GM18861 (cell line): ENCODE results near the gene TNKS1BP1.
"Not testable (repeated sequence)": the region's sequence is repeated elsewhere in the genome, so short reads cannot be mapped to it uniquely, and the experiment has no call there.

Source experiments
- ATAC-seq: cut with Tn5 transposase; IDR thresholded peaks from one replicate; pipeline ENCODE4 v1.9.1; 2021; ENCODE audit not compliant: unreplicated experiment

Gene TNKS1BP1

DNA sequence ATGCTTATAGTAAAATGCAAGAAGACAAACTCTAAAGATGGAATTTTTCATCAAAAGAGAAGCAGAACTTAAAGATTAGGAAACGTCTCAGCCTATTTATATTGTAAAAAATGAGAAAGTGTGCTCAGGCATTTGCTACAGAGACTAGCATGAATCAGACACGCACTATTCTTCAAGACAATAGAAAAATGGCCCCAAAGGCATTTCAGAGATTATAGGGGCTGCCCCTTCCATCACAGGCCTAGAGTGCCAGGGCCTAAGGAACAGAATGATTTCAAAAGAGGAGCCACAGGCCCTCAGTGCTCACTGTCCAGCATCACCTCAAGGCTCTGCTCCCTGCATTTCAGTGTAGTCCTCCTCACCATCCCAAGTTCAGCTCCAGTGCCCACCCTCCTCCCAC lies 27.5 kb downstream of the TNKS1BP1 start:
- ATAC-seq, result no peak

DNA sequence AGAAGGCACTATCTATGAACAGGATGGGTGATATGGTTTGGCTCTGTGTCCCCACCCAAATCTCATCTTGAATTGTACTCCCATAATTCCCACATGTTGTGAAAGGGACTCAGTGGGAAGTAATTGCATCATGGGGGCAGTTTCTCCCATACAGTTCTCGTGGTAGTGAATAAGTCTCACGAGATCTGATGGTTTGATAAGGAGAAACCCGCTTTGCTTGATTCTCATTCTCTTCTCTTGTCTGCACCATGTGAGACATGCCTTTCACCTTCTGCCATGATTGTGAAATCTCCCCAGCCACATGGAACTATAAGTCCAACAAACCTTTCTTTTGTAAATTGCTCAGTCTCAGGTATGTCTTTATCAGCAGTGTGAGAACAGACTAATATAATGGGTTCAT lies 28.5 kb downstream of the TNKS1BP1 start:
- not testable (repeated sequence) for ATAC-seq

DNA sequence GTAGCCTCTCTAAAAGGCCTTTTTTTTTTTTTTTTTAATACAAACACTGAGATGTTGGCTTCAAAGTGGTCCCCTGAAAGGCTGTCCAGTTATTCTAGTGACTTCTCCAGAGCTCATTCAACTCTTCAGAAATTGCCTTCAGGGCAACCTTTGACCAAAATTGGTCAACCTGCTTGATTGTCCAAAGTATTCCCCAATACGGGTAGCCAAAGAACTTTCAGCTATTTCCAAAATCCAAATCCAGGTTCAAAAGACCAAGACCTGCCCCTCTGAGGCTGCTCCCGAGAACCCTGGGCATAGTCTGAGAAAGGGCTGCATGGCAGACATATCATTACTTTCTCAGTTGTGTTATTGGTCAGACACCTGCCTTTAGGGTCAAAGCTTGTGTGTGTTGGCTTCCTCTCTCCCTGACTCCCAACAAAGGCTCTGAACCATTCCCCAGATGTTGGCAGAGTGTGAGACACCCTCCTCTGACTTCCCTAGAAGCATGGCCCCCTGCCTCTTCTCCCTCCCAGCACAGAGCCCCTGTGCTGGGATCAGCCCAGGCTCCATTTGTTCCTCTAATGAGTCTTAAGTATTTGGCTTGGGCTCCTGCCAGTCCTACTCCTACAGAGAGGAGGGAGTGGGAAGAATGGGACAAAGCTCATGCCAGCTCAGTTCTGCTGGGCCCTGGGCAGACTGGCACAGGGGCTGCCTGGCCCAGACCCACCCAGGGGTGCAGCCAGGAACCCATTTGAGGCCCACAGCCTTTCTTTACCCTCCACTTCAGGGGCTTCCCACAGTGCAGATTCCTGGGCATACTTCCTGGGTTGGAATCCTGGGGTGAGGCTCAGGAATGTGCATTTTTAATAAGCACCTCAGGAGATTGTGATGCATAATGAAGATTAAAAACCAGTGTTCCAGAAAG lies 30.3 kb downstream of the TNKS1BP1 start:
- ATAC-seq, result no peak

DNA sequence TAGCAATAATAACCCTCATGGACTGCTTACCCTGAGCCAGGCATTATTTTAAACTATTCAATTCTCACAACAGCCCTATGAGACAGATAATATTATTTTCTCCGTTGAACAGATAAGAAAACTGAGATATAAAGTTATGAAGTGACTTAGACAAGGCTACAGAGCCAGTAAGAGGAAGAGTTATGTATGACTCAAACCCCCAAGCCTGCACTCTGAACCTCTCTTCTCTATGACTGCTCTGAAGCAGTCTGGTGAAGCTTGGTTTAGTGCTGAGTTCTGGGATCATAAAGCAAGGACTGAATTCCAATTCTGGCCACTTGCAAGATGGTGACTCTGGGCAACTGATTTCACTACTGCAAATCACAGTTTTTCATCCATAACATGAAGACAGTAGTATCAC lies 34.5 kb downstream of the TNKS1BP1 start:
- ATAC-seq, result no peak

DNA sequence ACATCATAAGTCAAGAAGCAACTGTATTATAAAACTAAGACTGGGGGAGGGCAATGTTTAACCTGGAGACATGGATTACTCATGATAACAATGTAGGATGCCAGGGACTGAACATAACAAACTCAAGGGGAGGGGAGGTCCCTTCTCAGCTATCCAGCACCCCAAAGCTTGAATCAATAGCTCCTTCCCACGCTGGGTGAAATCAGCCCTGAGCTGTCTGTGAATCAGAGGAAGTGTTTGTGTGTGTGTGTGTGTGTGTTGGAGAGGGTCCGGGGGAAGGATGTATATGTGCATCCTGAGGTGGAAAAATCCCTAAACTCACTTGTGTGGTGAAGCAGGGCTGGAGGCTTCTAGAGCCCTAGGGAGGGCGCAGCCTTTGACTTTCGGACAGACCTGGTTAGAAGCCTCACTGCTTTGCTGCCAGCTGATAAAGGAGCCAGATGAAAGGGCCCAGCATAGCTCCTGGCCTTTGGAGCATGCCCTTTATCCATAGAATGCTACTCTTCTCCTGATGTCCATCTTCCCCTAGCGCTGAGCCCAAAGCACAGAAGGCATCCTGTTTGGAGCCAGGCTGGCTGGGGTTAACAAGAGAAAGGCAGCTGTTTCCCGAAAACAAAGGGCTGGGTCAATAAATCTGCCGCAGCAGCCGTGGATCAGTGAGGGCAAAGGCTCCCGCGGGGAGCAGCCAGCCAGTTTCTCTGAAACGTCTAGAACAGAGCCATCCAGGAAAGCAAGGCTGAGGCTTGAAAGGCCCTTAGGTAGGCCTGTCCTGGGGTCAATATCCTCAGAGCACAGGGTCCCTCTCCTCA lies 35.8 kb downstream of the TNKS1BP1 start:
- no peak for ATAC-seq

DNA sequence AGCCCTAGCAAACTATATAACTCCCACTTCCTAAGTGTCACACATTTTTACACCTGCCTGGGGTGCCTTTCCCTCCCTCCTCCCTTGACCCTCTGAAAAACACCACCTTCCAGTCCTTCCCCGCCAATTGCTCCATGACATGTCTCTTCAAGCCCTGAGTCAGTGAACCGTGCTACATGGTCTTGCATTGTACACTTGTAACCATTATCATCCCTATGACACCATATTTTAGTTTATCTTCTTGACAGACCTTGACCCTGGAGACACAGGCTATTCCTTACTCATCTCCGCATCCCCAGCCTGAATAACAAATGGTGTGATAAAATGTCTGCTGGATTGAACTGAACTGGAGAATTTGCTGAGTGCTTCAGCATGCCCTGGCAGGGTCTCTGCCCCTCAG lies 36.9 kb downstream of the TNKS1BP1 start:
- ATAC-seq, result no peak

DNA sequence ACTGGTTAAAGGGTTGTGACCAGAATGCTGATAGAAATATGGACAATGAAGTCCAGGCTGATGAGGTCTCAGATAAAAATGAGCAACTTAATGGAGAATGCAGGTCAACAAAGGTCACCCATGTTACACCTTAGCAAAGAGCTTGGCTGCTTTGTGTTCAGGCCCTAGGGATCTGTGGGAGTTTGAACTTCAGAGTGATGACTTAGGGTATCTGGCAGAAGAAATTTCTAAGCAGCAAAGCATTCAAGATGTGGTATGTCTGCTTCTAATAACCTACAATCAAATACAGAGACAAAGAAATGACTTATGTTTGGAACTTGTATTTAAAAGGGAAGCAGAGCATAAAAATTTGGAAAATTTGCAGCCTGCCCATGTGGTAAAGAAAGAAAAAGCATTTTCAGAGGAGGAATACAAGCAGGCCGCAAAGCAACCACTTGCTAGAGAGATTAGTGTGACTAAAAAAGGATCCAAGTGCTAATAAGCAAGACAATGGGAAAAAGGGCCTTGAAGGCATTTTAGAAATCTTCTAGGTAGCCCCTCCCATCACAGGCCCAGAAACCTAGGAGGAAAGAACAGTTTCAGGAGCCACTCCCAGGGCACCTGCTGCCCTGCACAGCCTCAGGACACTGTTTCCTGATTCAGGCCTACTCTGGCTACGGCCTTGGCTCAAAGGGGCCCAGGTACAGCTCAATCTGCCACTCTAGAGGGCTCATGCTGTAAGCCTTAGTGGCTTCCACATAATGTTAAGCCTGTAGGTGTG lies 41.3 kb downstream of the TNKS1BP1 start:
- no peak for ATAC-seq

DNA sequence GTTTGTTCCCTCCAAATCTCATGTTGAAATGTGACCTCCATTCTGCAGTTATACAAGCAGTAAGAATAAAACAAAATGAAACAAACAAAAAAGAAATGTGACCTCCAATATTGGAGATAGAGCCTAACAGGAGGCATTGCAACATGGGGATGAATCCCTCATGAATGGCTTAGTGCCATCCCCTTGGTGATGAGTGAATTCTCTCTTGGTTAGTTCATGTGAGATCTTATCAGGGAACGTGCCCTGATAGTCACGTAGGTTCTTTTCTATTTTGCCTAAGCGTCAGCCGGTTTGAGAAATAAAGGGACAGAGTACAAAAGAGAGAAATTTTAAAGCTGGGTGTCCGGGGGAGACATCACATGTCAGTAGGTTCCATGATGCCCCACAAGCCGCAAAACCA lies 43.2 kb downstream of the TNKS1BP1 start:
- ATAC-seq, result not testable (repeated sequence)

DNA sequence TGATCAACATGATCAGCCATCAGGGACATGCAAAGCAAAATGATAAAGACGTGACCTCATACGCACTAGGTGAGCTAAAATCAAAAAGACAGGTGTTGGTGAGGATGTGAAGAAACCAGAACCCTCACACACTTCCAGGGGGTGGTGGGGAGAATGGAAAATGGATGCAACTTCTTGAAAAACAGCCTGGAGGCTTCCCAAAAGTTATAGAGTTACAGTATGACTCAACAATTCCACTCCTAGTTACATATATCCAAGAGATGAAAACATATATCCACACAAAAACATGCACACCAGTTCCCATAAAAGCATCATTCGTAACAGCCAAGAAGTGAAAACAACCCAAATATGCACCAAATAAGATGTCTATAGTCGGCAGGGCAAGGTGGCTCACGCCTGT lies 45.6 kb downstream of the TNKS1BP1 start:
- no peak for ATAC-seq

DNA sequence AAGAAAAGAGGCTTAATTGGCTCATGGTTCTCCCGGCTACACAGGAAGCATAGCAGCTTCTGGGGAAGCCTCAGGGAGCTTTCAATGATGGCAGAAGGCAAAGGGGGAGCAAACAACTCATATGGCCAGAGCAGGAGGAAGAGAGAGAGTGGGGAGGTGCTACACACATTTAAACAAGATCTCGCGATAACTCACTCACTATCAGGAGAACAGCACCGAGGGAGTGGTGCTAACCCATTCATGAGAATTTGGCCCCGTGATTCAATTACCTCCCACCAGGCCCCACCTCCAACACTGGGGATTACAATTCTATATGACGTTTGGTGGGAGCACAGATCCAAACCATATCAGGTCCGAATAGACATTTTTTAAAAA lies 46.0 kb downstream of the TNKS1BP1 start:
- ATAC-seq, result no peak

DNA sequence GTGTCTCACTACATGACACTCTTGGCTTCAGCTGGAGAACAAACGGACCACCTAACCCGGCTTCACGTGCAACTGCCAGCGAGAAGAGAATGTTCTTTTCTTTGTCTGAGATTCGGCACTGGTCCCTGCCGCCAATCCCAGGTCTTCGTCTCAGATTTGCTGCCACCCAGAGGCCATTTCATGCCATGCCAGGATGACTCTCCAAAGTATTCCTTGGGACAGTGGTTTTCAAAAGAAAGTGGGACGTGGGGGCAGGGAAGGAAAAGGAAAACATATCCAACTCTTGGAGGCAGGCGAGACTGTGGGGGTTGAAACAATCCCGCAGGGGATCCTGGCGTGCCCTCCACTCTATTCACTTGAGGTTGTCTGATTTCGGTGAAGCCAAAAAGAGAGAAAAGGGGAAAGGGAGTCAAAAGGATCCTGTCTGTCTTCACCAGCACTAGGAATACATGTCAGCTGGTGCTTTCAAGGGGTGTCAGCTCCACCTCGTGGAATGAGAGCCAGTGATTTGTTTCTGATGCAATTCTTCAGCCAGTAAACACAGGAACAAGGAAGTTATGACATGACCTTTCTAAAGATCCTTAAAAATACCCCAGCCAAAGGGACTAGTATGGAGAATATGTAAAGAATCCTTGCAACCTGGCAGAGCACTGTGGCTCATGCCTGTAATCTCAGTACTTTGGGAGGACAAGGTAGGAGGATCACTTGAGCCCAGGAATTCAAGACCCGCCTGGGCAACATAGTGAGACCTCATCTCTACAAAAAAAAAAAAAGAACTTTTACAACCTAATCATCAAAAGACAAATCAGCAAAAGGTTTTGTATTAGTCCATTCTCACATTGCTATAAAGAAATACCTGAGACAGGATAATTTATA lies 46.7 kb downstream of the TNKS1BP1 start:
- no peak for ATAC-seq

DNA sequence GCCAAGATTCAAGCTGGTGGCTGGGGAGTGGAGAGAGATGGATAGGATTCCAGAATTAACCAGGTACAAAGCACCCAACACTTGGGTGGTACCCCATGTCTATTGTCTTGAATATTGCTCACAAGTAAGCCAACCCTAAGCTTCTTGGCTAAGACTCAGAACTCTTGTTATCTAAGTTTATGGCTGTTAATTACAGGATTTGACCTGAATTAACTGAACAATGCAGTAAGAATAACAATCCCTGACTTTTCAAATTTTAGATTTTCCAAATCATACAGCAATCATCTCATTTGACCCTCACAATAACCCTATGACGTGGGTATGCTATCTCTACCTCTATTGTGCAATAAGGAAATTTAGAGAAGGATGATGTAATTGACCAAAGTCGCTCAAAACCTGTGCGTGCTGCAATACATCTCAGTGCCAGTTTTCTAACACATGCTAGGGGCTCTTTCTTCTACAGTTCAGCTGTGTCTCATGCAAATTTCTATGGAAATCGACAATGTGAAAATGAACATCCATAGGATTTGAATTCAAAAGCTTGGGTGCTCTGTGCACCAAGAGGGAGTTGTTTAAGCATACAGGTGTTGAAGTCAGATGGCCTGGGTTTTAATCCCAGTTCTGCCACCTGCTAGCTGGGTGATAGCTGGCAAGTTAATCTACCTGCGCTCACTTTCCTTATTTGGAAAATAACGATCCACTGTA lies 47.6 kb downstream of the TNKS1BP1 start:
- ATAC-seq, result no peak

DNA sequence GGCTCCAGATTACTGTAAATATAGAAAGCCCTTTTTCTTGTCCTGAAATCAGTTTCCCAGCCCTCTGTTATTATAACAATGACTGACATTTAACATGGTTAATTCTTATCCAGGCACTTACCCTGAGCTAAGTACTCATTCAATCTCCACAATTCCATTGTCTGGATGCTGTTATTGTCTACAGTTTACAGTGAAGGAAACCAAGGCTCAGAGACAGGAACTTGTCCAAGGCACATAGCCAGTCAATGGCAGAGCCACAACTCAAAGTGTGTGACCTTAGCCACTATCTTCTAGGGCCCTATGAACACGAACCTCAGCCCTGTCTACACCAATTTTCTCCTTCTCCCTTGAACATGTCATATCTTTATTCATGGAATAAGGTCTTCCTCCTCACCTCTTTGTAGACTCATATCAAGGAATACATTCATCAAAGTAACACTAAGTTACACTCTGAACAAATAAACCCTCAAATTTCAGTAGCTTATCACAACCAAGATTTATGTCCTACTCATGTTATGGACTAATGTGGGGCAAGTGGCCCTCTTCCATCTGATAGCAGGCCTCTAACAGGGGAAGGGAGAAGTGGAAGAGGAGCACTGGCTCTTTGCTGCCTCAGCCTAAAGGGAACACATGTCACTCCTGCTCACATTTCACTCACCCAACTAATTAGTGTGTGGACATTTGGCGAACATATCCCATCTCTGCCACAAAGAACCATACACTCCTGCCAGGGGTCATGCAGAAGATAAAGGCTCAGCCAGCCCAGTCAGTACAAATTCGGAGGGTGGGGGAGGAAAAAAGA lies 48.4 kb downstream of the TNKS1BP1 start:
- no peak for ATAC-seq

DNA sequence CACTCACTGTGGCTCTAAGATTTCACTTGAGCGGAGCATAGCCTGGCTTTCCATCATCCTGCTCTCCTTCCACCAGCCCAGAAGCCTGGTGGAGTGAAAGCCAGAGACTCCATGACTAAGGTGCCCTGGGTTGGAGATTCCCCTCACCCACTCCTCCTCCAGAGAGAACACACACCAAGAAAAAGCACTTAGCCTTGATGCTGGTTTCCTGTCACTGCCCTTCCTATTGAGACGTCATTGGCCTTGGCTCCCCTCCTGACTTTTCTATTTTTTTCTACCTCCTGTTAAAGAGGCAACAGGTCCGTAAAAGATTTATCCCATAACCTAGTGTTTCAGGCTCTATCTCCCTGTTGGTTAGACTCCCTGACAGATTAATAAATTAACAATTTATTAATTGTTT lies 49.2 kb downstream of the TNKS1BP1 start:
- ATAC-seq, result no peak

DNA sequence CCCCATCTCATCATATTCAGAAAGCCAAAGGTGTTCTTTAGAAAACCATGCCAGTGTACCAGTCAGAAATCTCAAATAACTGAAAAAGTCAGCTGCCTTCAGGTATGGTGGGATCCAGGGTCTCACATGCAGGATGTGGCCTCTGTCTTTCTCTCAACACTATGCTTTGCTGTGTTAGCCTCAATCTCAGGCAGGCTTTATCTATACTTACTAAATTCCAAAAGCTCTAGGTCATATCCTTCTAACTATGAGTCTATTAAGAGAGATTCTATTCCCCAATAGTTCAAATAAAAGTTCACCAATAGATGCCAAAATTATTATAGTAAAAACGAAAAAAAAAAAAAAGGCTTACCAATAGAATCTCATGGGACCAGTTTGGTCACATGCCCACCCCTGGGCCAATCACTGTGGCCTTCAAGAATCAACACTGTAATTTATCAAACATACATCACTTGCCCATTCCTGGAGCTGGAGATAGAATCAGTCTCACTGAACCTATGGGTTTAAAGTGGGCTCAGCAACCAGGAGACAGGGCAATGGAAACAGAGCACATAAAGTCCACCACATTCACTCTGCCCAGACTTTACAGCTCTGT lies 49.8 kb downstream of the TNKS1BP1 start:
- ATAC-seq, result no peak

DNA sequence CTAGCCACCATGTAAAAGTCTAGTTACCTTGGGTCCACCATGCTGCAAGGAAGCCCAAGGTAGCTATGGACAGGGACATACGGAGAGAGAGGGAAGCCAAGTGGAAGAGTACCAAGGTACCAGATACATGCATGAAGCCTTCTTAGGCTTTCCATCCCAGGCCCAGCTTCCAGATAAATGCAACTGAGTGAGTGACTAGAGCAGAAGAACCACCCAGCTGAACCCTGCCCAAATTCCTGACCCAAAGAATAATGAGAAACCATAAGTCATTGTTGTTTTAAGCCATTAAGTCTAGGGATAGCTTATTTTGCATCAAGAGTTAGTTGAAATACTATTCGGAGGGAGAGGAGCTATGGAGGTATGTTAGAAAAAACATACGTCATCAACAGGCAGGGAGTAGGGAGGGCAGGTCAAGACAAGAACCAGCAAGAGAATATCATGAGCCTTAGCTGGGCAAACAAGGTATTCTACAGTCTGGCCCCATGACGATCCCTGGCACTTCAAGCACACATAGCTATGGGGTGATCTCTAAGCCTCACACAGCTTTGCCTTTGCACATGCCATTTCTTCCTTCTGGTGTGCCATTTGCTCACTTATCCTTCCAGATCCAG lies 51.2 kb downstream of the TNKS1BP1 start:
- ATAC-seq, result no peak

DNA sequence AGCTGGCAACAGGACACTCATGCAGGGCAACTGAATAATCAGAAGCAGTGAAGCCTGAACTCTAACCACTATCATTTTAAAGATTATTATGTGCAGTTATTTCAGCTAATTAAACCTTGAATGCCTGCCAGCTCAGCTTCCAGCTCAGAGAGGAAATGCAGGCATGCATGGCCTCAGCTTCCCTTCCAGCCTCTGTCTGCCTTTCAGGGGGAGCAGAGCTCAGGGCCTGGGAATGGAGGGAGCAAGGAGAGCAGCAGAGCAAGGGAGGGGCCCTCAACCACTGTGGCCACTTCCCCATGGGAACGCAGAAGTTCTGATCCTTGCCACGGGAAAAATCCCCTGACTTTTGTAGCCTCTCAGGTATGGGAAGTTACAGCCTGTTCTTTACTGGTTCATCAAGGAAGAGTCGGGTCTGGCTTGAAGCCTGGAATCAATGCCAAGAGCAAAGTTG lies 55.2 kb downstream of the TNKS1BP1 start:
- no peak for ATAC-seq

DNA sequence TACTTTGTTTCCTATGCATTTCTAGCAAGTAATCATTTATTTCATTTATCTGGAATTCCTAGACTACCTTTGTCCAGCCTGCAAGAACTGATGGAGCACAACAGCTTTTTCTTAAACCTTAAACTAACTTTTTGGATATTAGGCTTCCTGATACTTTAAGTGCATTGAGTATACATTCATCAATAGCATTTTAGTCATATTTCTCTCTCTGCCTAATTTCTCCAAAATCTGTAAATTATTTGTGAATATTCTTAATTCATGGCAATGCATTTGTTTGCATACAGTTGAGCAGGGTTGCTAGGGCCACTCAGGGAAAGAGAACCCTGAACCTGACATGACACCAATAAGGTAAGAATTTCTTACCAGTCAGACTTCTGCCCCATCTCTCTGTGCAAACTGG lies 58.6 kb downstream of the TNKS1BP1 start:
- no peak for ATAC-seq
